Measurements from ENCODE around the gene LGR4.
"Not testable (repeated sequence)": the region's sequence is repeated elsewhere in the genome, so short reads cannot be mapped to it uniquely, and the experiment has no call there.

LGR4 gene

GRCh38 chr11:27372164-27372563, 100.4 kb downstream of the LGR4 start:
- no peak for DNase-seq

GRCh38 chr11:27371489-27371888, 101.1 kb downstream of the LGR4 start:
- no peak for DNase-seq

- no peak for DNase-seq
Measured at GRCh38 chr11:27370374-27370773, 102.2 kb downstream of the LGR4 start.

GRCh38 chr11:27367881-27368280, 104.7 kb downstream of the LGR4 start:
- DNase-seq, result no peak

GRCh38 chr11:27363576-27364117, 108.9 kb downstream of the LGR4 start:
- DNase-seq, result no peak

- DNase-seq, result peak; percentile 73 to 80
Measured at GRCh38 chr11:27362749-27363575, 109.6 kb downstream of the LGR4 start, which contains the start of gene CCDC34. TSS of gene CCDC34 (minus strand) at chr11:27363215. CDS start at chr11:27363194, 21 bp downstream.

- no peak for DNase-seq
Measured at GRCh38 chr11:27361649-27362431, 110.8 kb downstream of the LGR4 start.

- DNase-seq, result no peak
Measured at GRCh38 chr11:27358296-27358695, 114.3 kb downstream of the LGR4 start.

- no peak for DNase-seq
Measured at GRCh38 chr11:27357250-27357649, 115.3 kb downstream of the LGR4 start.

- no peak for DNase-seq
Measured at GRCh38 chr11:27356624-27357222, 115.9 kb downstream of the LGR4 start.

- DNase-seq, result no peak
Measured at GRCh38 chr11:27355575-27356104, 117.0 kb downstream of the LGR4 start.

GRCh38 chr11:27354359-27354965, 118.1 kb downstream of the LGR4 start:
- no peak for DNase-seq

- DNase-seq, result no peak
Measured at GRCh38 chr11:27353593-27354358, 118.8 kb downstream of the LGR4 start.

- DNase-seq, result no peak
Measured at GRCh38 chr11:27352781-27353180, 119.8 kb downstream of the LGR4 start.

- peak in 1 of 2 donors; percentile 19 for DNase-seq
Measured at GRCh38 chr11:27350511-27350910, 122.1 kb downstream of the LGR4 start.

- DNase-seq, result no peak
Measured at GRCh38 chr11:27349919-27350318, 122.7 kb downstream of the LGR4 start.

- DNase-seq, result no peak
Measured at GRCh38 chr11:27348340-27348873, 124.2 kb downstream of the LGR4 start.

- no peak for DNase-seq
Measured at GRCh38 chr11:27347359-27348339, 124.9 kb downstream of the LGR4 start.

- no peak for DNase-seq
Measured at GRCh38 chr11:27339941-27340340, 132.6 kb downstream of the LGR4 start.

GRCh38 chr11:27334764-27335163, 137.8 kb downstream of the LGR4 start:
- DNase-seq, result not testable (repeated sequence)
